Ramos (cell line): ENCODE results near the gene LGALS9.

Experiments used
- in situ Hi-C: fragments of 300-500 bp; cut with MboI; formaldehyde crosslinking; loops from one replicate; pipeline ENCODE4 v1.14.3; 2022; ENCODE audit warnings: low sequenced_read_pairs; ENCODE audit not compliant: unreplicated experiment

Gene LGALS9

DNA sequence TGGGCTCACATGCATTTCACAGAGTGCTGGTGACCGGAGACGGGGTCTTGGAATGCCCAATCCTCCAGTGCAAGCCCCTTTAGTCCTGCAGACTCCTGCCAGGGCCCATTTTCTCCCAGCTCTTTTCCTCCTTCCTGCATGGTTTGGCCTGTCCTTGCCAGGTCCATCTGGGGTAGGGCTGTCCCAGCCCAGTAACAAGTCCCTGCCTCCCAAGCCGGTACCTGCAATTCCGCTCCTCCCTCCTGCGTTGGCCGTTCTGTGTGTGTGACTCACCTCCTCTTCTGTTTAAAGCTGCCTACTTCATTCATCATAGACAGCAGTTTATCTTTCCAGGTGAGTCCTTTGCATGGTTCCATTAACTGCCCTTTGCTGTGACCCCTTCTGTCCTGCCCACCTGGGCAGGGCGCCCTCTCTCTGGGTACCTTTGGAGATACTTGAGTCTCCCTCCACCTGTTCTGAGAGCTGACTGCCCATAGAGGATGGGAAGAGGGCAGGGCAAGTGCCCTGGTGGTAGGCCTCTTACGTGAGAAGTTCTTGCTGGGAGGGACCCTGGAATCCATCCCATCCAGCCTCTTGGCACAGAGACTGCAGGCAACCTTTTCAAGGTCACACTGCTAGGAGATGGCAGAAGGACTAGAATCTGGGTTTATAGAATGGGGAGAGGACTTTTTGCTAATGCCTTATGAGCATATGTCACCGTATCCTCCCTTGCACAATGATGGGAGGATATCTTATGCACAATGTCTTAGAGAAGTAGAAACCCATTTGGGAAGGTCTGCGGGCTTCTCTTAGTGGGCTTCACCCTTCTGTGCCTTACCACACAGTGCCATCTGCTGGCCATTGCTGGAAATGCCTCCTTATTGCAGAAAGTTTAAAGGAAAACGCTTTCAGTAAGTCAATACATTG lies 29.7 kb upstream of the LGALS9 start:
- in situ Hi-C loops: loop anchor here (25.0 kb wide), 1 partner anchor 286 kb away; the partner anchor contains the start of gene LYRM9

DNA sequence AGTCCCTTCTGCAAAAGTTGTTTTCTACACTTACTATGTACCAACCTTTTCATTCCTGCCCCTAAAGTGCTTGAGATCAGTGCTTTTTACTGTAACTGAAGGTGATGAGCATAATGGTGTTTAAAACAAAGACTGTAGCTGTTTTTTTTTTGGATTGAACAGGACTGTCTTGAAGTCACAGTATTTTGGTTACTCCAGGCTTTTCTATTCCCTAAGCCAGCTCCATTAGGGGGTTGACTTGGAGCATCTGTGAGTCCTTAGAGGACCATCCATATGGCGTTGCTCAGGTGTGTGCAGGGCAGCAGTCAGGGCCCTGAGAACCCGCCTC lies 29.0 kb upstream of the LGALS9 start:
- in situ Hi-C loops: loop anchor here (25.0 kb wide), 1 partner anchor 285 kb away; the partner anchor contains the start of gene LYRM9

DNA sequence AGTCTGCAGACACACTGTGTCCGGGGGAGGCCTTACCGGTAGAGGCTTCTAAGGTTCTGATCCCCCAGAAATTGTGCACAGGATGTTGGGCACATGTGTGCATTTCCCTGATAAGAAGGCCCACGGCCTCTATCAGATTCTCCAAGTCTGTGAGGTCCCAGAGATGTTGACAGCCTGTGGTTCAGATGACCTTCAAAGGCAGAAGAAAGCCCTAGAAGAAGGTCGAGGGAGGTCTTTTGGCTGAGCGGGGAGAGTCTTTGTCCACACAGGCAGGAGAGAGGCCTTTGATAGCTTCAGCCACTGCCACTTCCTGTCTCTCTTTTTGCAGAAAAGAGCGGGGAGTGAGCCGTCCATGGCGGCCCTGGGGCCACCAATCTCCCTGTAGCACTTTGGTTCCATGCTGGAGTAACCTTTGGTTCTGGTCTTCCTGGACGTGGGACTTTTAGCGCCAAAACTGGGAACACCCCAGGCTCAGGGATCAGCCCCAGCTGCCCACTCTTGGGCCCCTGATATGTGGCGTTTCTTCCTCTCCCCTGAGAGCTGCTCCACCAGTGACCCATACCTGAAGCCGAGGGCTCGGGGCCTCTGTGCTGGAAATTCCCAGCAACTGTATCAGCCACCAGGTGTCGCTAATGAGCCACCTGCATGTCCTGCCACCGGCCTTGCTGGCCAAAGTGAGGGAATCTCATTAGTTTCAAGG lies 28.1 kb upstream of the LGALS9 start:
- in situ Hi-C loops: loop anchor here (25.0 kb wide), 1 partner anchor 284 kb away; the partner anchor contains the start of gene LYRM9

DNA sequence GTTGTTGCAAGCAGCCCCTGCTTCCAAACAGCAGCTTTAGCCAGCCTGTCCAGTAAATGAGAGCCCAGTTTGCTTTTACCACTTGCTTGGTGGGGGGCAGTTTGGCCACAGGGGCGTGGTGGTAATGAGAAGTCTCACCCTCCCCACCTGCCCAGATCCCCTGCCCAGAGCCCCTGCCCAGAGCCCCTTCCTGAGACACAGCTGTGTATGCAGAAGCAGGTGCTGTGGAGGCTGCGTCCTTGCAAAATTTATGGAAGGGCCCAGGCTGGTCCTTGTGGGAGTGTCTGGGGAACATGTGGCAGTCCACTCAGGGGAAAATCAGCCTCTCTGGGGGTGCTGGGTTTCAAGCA lies 27.6 kb upstream of the LGALS9 start:
- in situ Hi-C loops: loop anchor here (25.0 kb wide), 1 partner anchor 284 kb away; the partner anchor contains the start of gene LYRM9

DNA sequence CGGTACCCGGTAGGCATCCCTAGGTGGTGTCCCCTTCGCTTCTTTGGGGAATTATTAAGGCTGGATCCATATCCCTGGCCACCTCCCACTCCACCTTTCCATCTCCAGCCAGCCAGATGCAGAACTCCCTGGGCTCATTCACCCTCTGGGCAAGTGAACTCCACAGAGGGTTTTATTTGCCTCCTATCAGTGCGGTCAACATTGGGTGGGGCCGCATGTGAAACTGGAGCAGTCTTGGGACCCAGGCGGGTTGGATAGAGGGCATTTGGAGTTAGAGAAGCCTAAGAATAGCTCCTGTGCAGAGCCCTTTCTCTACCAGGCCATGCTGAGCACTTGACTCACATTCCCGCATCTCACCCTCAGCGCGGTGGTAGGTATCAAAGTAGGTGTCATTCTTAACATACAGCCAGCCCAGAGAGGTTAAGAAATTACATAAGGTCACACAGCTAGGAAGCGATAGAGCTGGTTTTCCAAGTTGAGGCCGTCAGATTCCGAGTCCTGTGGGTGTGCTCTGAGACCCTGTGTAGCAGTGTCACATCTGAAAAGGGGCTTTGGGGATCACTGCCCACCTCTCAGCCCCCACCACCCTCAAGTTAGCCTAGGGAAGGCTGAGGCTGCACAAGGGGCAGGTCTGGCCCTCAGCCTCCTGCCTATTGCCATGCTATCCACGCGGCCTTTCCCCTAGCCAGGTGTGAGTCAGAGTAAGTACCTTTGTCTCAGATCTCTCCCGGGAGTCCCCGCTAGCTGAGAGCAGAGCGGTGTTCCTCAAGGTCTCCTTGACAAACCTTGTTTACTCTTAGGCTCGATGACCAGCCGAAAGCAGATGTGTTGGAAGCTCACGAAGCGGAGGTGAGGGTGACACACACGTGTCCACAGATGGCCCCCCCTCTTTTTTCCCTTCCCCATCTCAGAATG lies 26.9 kb upstream of the LGALS9 start:
- in situ Hi-C loops: loop anchor here (25.0 kb wide), 1 partner anchor 283 kb away; the partner anchor contains the start of gene LYRM9

DNA sequence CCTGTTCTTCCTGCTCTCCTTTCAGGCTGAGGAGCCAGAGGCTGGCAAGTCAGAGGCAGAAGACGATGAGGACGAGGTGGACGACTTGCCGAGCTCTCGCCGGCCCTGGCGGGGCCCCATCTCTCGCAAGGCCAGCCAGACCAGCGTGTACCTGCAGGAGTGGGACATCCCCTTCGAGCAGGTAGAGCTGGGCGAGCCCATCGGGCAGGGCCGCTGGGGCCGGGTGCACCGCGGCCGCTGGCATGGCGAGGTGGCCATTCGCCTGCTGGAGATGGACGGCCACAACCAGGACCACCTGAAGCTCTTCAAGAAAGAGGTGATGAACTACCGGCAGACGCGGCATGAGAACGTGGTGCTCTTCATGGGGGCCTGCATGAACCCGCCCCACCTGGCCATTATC lies 25.6 kb upstream of the LGALS9 start:
- in situ Hi-C loops: loop anchor here (25.0 kb wide), 1 partner anchor 282 kb away; the partner anchor contains the start of gene LYRM9

DNA sequence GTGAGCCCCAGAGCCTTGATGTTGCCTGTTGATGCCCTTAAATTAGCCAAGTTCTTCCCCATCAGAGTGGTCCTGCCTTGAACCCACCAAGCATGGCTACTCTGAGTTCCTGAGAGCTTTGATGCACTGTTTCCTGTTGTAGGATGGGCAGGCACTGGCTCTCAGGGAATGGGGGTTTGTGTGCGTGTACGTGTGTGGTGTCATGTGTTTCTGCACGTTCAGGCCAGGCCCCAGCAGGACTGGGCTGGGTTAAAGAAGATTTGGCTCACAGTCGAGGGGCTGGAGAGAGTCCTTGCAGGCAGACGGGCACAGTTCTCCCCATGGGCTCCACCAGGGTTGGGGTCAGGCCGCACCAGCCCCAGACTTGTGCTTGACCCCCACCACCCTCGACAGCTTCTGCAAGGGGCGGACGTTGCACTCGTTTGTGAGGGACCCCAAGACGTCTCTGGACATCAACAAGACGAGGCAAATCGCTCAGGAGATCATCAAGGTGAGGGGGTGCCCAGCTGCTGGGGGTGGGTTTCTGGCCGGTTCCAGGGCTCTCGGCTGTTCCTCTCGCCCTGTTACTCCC lies 23.4 kb upstream of the LGALS9 start:
- in situ Hi-C loops: loop anchor here (25.0 kb wide), 1 partner anchor 280 kb away; the partner anchor contains the start of gene LYRM9

DNA sequence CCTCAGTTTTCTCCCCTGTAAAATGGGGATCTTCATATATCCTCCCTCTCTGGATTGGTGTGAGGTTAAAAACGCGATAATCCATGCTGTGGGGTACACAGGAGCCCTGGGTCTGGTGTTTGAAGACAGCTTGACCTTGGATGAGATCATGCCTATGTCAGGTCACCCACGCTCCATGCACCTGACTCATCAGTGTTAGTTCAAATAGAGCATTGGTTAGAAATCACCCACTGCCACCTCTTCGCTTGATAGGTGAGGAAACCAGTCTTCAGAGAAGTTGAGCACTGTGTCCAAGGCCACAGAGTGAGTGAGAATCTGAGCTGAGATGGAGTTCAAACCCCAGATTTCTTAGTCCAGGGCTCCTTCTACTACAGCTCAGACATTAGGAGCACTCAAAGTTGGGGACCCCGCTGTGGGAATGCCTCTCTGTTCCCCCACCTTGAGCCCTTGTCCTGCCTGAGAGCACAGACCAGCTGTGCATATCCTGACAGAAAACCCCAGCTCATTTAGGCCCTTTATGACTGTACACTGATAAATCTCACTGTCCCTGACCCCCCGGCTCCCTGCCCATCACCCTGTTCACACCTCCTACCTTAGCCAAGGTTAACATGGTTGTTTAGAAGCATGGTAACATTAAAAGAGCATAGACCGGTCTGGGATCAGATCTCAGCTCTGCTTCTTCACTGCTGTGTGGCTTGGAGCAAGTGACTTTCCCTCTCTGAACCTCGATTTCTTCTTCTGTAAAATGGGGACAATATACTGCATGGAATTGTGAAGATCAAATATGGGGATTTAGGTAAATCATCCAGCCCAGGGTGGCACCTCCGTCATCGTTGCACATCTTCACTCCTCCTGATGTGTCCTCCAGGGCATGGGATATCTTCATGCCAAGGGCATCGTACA lies 22.4 kb upstream of the LGALS9 start:
- in situ Hi-C loops: loop anchor here (25.0 kb wide), 1 partner anchor 279 kb away; the partner anchor contains the start of gene LYRM9

DNA sequence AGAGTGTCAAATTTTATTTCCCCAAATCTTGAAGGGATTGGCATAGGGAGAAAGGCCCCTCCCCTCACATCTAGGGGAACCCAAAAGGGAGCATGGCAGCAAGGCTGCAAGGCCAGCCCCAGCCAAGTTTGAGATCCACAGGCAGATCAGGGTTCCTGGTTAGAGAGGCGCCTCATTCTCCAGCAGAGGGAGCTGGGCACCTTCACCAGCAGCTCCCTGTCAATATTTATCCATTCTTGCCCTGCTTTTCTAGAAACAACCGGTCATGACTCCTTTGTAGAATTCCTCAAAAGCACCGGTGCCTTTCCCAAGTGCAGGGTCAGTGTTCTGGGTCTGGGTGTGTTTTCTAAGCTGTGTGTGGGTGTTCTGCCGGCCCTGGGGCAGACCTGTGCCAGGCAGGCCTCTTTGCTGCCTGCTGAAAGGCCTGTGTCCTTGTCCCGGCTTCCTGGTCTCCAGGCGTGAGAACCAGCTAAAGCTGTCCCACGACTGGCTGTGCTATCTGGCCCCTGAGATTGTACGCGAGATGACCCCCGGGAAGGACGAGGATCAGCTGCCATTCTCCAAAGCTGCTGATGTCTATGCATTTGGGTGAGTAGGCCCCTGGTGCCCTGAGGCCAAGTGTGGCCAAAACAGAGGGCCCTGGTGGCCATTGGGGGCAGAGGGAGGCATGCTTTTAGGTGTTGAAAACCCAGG lies 21.2 kb upstream of the LGALS9 start:
- in situ Hi-C loops: loop anchor here (25.0 kb wide), 1 partner anchor 278 kb away; the partner anchor contains the start of gene LYRM9

DNA sequence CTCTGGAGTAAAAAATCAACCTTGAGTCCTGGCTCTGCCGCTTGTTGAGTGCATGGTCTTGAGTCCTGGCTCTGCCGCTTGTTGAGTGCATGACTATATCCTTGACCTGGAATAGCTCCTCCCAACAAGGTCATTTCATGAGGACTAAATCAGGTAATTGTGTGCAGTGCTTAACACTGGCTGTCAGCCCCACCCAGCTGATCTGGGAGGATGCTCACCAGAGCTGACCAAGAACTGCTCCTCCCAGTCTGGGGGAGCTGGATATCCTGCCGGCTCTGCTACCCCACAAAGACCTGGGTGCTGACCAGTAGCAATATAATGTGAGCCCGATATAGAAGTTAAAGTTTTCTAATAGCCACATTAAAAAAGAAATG lies 20.7 kb upstream of the LGALS9 start:
- in situ Hi-C loops: loop anchor here (25.0 kb wide), 1 partner anchor 277 kb away; the partner anchor contains the start of gene LYRM9

DNA sequence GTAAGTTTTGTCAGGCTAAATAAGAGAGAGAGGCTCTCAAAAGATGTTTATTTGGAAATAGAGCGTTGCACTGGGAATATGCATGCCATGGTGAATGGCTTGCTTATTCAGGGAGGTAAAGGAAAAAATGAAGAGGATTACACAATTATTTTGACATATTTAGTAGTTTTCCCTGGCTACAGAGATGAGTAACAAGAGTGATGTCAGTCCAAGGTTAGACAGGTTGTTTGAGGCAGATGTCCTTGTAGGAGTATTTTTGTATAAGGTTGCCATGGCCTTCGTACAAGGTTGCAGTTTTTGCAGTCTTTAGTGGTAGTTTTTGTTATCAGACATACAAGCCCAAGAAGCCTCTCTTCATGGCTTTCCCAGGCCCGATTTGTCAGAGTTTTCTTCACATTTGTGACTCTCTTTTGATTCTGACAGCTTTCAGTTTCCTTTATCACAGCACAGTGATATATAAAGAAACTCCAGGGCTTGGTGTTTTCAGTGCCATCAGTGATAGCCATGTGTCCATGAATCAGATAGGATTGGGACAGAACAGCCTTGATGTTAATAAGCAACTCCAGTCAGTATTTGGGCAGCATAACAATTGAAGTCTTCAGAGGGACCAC lies 18.7 kb upstream of the LGALS9 start:
- in situ Hi-C loops: loop anchor here (25.0 kb wide), 1 partner anchor 275 kb away; the partner anchor contains the start of gene LYRM9

DNA sequence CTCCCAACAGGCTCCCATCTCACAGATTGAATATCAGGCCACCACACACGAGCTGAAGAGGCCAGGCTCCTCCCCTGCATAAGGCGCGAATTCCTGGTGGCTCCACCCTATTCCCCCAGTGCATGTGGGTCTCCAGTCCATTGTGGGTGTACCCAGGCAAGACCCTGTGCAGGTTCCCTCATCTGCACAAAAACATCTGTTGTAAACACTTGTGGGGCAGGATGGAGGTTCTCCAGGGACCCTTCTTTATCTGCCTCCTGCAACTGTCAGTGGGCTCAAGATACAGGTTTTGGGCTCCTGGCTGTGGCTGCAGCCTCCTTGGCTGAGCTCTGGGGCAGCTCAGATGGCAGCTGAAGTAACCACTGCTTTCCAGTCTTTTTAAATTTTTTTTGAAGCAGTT lies 17.6 kb upstream of the LGALS9 start:
- in situ Hi-C loops: loop anchor here (25.0 kb wide), 1 partner anchor 274 kb away; the partner anchor contains the start of gene LYRM9

DNA sequence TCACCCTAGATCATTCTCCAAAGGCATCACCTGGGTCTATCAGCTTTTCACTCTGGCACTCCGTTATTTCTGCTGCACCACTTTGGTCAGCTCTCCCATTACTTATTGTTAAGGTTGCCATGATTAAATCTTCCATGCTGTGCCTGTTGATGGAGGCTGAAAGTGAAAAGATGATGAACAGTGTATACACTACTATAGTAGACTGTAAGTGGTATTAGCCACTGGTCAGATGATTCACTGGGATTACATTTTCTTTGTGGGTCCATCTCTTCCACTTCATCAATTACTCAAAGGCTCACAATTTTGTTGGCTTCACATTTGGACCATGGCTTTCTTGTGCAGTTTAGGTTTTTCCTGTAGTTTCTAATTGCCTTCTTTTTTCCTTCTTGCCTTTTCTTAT lies 15.9 kb upstream of the LGALS9 start:
- in situ Hi-C loops: loop anchor here (25.0 kb wide), 1 partner anchor 272 kb away; the partner anchor contains the start of gene LYRM9

DNA sequence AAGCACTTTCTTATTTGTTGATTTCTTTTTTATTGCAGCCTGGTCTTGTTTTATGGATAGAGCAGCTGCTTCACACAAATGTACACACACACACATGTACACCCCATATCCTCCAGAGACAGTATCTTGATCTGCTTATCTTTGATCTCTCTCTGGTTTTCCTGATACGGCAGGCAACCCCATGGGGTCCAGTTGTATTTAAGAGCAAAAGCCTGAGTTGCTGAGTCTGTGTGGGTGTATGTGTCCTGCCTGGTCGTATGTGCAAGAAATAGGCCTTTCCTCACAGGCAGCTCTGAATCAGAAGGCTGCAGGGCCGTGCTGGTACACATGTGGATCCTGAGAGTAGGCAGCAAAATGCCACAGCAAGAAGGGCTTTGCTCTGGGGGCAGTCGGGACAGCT lies 14.6 kb upstream of the LGALS9 start:
- in situ Hi-C loops: loop anchor here (25.0 kb wide), 1 partner anchor 271 kb away; the partner anchor contains the start of gene LYRM9

DNA sequence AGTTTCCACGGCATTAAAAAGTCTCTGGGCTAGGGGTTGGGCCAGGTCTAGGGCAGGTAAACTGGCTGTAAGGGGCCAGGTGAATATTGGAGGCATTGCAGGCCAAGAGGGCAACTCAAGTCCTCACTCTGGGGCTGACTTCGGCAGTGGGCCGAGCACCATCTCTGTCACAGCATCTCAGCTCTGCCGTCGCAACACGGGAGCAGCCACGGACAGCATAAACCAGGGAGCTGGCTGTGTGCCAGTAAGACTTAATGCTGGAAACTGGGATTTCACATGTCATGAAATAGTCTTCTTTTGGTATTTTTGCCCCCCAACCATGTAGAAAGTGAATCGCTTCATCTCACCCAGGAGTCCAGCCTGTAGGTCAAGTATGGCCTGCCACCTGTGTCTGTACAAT lies 12.6 kb upstream of the LGALS9 start:
- in situ Hi-C loops: loop anchor here (25.0 kb wide), 1 partner anchor 269 kb away; the partner anchor contains the start of gene LYRM9

DNA sequence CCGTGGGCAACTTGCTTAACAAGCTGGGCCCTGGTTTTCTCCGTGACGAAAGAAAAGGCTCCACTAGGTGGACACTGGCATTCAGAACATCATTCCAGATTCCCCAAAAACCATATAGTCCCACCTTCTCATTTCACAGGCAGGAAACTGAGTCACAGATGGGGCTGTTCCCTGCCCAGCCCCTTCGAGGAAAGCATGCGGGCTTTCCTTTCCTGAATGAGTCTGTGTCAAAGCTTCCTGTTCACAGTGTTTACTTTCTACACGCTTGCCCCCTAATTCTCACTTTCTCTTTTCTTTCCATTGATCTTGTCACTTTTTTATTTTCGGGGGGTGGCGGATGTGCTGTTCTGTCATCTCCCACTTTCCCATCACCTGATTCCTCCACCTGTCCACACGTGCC lies 10.3 kb upstream of the LGALS9 start:
- in situ Hi-C loops: loop anchor here (25.0 kb wide), 1 partner anchor 267 kb away; the partner anchor contains the start of gene LYRM9

DNA sequence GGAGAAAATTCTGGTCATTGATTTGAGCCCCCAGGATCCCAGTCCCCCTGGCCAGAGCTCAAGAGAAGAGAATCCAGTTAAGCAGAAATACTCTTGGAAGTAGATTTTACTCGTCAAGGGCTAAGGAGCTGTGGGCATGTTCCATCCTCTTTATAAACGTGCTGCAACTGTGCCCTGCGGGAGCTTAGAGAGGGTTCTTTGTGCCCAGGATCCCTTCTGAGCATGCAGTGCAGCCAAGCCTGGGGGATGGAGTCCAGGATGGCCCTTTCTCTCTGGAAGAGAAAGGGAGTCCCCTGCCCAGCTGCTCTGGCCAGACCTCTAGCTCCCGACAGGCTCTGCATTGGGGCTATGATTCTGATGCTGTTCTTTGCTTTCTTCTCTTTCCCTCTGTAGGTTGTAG lies 9.5 kb upstream of the LGALS9 start:
- in situ Hi-C loops: loop anchor here (25.0 kb wide), 1 partner anchor 266 kb away; the partner anchor contains the start of gene LYRM9
